Right atrium auricular region (tissue), 2 donors: ENCODE data around the gene IGF2BP3. TPM values are rescaled to one million over a fixed set of nuclear protein-coding genes. Genes with fewer than 3 reads are reported as not detected.

Experiments
- DNase-seq: peaks from one replicate; pipeline ENCODE4 v3.0.0-alpha.2; 2019; ENCODE audit warnings: low spot score
- H3K27ac ChIP-seq, 2 donors: fragments of 200-600 bp; sonication (generic); 1 replicate in 1 of 2; 2 replicates in 1 of 2; pipeline ENCODE4 v1.5.1; 2016 to 2019
- H3K27me3 ChIP-seq, 2 donors: fragments of 200-600 bp; sonication (generic); one replicate each; pipeline versions ENCODE4 v1.5.1 to v1.6.0; 2017 to 2019
- H3K36me3 ChIP-seq: fragments of 200-600 bp; sonication (generic); one replicate; pipeline ENCODE4 v1.5.1; 2016
- H3K4me1 ChIP-seq, 2 donors: fragments of 200-600 bp; sonication (generic); one replicate each; pipeline versions ENCODE4 v1.5.1 to v1.6.0; 2017 to 2019
- H3K4me3 ChIP-seq, 2 donors: fragments of 200-600 bp; sonication (generic); 1 replicate in 1 of 2; 2 replicates in 1 of 2; pipeline ENCODE4 v1.5.1; 2017 to 2019; ENCODE audit warnings: mild to moderate bottlenecking in 1 of 2, moderate library complexity in 1 of 2
- H3K9me3 ChIP-seq, 2 donors: fragments of 200-600 bp; sonication (generic); one replicate each; pipeline ENCODE4 v1.5.1; 2019
- total RNA-seq, 2 donors: library from RNA; depleted of rRNA; stranded (reverse); fragments of >200 nt; gene quantifications; one replicate each; pipeline ENCODE4 v1.1.0, GENCODE V29; 2016
- TF ChIP-seq, protein P1 (sequence below), 2 donors: fragments of 200-600 bp; sonication (generic); IDR thresholded peaks; one replicate each; pipeline ENCODE4 v1.5.1; 2019; ENCODE audit warnings: antibody characterized with exemption in 2 of 2

IGF2BP3 gene
- total RNA-seq, 2 donors from 2014 or later, result not detected

DNA sequence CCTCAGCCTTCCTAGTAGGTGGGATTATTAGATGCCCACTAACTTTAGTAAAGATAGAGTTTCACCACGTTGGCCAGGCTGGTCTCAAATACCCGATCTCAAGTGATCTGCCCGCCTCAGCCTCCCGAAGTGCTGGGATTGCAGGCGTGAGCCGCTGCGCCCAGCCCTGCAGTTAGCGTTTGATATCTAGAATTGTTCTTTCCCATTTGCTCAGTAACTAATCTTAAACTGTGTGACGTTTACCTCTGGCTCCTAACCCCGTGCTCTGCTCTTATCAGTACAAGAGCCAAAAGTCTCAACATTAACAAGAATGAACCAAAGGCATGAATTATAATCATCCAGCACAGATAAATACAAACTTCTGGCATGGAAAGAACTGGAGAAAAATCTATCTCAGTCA, 47.4 kb downstream of the IGF2BP3 start:
- TF ChIP-seq, protein P1, sequence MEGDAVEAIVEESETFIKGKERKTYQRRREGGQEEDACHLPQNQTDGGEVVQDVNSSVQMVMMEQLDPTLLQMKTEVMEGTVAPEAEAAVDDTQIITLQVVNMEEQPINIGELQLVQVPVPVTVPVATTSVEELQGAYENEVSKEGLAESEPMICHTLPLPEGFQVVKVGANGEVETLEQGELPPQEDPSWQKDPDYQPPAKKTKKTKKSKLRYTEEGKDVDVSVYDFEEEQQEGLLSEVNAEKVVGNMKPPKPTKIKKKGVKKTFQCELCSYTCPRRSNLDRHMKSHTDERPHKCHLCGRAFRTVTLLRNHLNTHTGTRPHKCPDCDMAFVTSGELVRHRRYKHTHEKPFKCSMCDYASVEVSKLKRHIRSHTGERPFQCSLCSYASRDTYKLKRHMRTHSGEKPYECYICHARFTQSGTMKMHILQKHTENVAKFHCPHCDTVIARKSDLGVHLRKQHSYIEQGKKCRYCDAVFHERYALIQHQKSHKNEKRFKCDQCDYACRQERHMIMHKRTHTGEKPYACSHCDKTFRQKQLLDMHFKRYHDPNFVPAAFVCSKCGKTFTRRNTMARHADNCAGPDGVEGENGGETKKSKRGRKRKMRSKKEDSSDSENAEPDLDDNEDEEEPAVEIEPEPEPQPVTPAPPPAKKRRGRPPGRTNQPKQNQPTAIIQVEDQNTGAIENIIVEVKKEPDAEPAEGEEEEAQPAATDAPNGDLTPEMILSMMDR (IDR thresholded peaks at IDR 0.05), result no peak
- Histone ChIP-seq H3K9me3 (no peaks in the 10 kb centered on the region), H3K27me3 (no peaks in the 10 kb centered on the region), H3K27ac (no peak overlapping the region), H3K36me3 (no peaks in the 10 kb centered on the region), H3K4me1 (no peaks in the 10 kb centered on the region), H3K4me3 (no peak overlapping the region)
- no peak for DNase-seq

DNA sequence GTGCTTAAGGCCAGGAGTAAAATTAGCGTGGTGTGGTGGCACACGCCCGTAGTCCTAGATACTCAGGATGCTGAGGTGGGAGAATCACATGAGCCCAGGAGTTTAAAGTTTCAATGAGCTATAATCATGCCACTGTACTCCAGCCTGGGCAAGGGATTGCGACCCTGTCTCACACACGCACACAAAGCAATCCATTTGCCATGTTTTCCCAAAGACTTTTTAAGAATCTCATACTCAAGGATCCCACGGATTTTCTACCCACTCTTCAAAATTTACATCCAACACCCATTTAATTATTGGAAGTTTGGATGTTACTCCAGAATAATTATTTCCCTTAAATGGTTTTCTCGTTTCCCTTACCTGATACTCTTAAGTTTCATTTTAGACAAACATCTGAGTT, 47.9 kb downstream of the IGF2BP3 start:
- TF ChIP-seq, protein P1 (IDR thresholded peaks at IDR 0.05), result no peak
- no peaks in the 10 kb centered on the region for H3K27me3 ChIP-seq
- no peak overlapping the region for H3K27ac ChIP-seq
- H3K4me3 ChIP-seq, result no peak overlapping the region
- DNase-seq, result no peak
- no peaks in the 10 kb centered on the region for H3K9me3 ChIP-seq
- no peaks in the 10 kb centered on the region for H3K36me3 ChIP-seq
- no peaks in the 10 kb centered on the region for H3K4me1 ChIP-seq

DNA sequence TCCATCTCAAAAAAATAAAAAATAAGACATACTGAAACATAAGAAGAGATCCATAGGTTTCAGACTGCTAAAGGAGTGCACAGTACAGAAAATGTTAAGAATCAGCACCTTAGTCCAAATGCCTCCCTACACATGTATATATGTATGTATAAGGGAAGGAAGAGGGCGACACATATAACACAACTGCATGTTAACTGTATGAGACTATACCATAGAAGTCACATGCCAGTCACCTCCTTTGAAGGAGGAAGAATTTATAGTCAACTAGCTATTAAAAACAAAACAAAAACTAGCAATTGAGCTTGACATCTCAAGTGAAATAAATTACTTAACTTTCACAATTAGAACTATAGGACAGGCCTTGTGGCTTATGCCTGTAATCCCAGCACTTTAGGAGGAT, 50.4 kb downstream of the IGF2BP3 start:
- no peaks in the 10 kb centered on the region for H3K9me3 ChIP-seq
- no peaks in the 10 kb centered on the region for H3K36me3 ChIP-seq
- H3K4me3 ChIP-seq, result no peak overlapping the region
- DNase-seq, result no peak
- H3K27ac ChIP-seq, result no peak overlapping the region
- TF ChIP-seq, protein P1 (IDR thresholded peaks at IDR 0.05), result no peak
- no peaks in the 10 kb centered on the region for H3K27me3 ChIP-seq
- no peaks in the 10 kb centered on the region for H3K4me1 ChIP-seq

DNA sequence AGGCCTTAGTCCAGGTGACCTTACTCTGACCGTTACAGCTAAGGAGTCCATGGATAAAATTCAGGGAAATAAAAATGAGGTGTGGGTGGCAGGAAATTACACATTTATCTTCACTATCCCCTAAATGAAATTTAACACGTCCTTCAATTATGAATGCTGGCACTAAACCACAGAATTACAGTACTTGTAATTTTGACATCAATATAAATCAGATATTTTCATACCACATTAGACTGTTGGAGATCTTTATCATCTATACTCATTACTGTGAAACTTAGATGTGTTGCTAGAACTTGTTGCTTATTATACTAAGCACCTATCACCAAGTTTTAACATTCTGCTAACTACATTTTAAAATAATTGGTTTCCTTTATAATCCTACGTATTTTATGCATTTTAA, 51.1 kb downstream of the IGF2BP3 start:
- TF ChIP-seq, protein P1 (IDR thresholded peaks at IDR 0.05), result no peak

DNA sequence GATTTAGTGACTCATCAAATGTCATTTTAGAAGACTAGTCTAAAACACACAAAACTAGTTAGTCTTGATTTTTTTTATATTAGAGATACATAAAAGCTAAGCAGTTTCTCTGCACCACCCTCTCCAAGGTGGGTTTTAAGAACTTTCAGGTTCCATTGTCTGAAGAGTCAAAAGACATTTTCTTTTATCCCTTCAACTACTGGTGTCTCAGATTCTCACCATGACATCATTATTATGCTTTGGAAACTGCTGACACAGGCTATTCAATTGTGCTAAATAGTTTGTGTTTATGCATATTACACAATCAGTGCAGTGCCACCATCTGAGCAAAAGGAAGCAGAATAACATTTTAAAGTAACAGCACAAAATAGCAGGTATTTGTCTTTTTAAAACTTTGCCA, 52.2 kb downstream of the IGF2BP3 start:
- H3K27me3 ChIP-seq, result no peaks in the 10 kb centered on the region
- no peak for DNase-seq
- H3K4me1 ChIP-seq, result no peaks in the 10 kb centered on the region
- H3K36me3 ChIP-seq, result no peaks in the 10 kb centered on the region
- TF ChIP-seq, protein P1 (IDR thresholded peaks at IDR 0.05), result no peak
- H3K4me3 ChIP-seq, result no peak overlapping the region
- H3K9me3 ChIP-seq, result no peaks in the 10 kb centered on the region
- no peak overlapping the region for H3K27ac ChIP-seq

More for the DNA sequence above, 51.1 kb downstream of the IGF2BP3 start:
- Histone ChIP-seq H3K27ac (no peak overlapping the region), H3K4me3 (no peak overlapping the region), H3K9me3 (no peaks in the 10 kb centered on the region), H3K36me3 (no peaks in the 10 kb centered on the region), H3K27me3 (no peaks in the 10 kb centered on the region), H3K4me1 (no peaks in the 10 kb centered on the region)
- no peak for DNase-seq

DNA sequence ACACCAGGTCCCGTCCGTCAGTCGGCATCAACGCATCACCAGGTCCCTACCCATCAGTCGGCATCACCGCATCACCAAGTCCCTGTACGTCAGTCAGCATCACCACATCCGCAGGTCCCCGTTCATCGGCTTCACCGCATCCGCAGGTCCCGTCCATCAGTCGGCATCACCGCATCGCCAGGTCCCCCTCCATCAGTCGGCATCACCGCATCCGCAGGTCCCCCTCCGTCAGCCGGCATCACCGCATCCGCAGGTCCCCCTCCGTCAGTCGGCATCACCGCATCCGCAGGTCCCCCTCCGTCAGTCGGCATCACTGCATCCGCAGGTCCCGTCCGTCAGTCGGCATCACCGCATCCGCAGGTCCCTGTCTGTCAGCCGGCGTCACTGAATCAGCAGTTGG, 55.1 kb downstream of the IGF2BP3 start:
- H3K4me1 ChIP-seq, result no peaks in the 10 kb centered on the region
- H3K4me3 ChIP-seq, result no peak overlapping the region
- H3K36me3 ChIP-seq, result no peaks in the 10 kb centered on the region
- H3K27me3 ChIP-seq, result no peaks in the 10 kb centered on the region
- DNase-seq, result no peak
- H3K27ac ChIP-seq, result no peak overlapping the region
- TF ChIP-seq, protein P1 (IDR thresholded peaks at IDR 0.05), result no peak
- no peaks in the 10 kb centered on the region for H3K9me3 ChIP-seq
